ENCODE results near the gene PRKCH.

Gene PRKCH

GRCh38 chr14:61321385-61322010, at the start of gene PRKCH:
Gene PRKCH, plus strand, starts transcription at chr14:61321579. Its CDS starts 523 bp downstream, at chr14:61322102.
- peak; percentile 32 for DNase-seq (ENCODE audit: low read depth)

- no peak for DNase-seq (ENCODE audit: low read depth)
Measured at GRCh38 chr14:61277232-61277631, 44.1 kb upstream of the PRKCH start.

- DNase-seq (ENCODE audit: low read depth) = no peak
Measured at GRCh38 chr14:61277784-61278183, 43.6 kb upstream of the PRKCH start.

GRCh38 chr14:61279082-61279481, 42.3 kb upstream of the PRKCH start:
- DNase-seq (ENCODE audit: low read depth) = no peak

- no peak for DNase-seq (ENCODE audit: low read depth)
Measured at GRCh38 chr14:61280092-61280525, 41.3 kb upstream of the PRKCH start.

GRCh38 chr14:61280526-61281185, 40.7 kb upstream of the PRKCH start:
- DNase-seq (ENCODE audit: low read depth) = no peak

- no peak for DNase-seq (ENCODE audit: low read depth)
Measured at GRCh38 chr14:61281186-61281947, 40.0 kb upstream of the PRKCH start, which contains the start of gene TMEM30B. Gene TMEM30B, minus strand, starts transcription at chr14:61281338. Its CDS starts 191 bp downstream, at chr14:61281147.

- DNase-seq (ENCODE audit: low read depth) = no peak
Measured at GRCh38 chr14:61281948-61282275, 39.5 kb upstream of the PRKCH start.

GRCh38 chr14:61282746-61283145, 38.6 kb upstream of the PRKCH start:
- no peak for DNase-seq (ENCODE audit: low read depth)

- DNase-seq (ENCODE audit: low read depth) = no peak
Measured at GRCh38 chr14:61284001-61284400, 37.4 kb upstream of the PRKCH start.

- DNase-seq (ENCODE audit: low read depth) = no peak
Measured at GRCh38 chr14:61285364-61285763, 36.0 kb upstream of the PRKCH start.

- DNase-seq (ENCODE audit: low read depth) = no peak
Measured at GRCh38 chr14:61287196-61287595, 34.2 kb upstream of the PRKCH start.

- no peak for DNase-seq (ENCODE audit: low read depth)
Measured at GRCh38 chr14:61288228-61288627, 33.2 kb upstream of the PRKCH start.

GRCh38 chr14:61288720-61289119, 32.7 kb upstream of the PRKCH start:
- DNase-seq (ENCODE audit: low read depth) = no peak

GRCh38 chr14:61290701-61291100, 30.7 kb upstream of the PRKCH start:
- DNase-seq (ENCODE audit: low read depth) = no peak

GRCh38 chr14:61296151-61296550, 25.2 kb upstream of the PRKCH start:
- no peak for DNase-seq (ENCODE audit: low read depth)

GRCh38 chr14:61296719-61297502, 24.5 kb upstream of the PRKCH start:
- DNase-seq (ENCODE audit: low read depth) = peak; percentile 34

GRCh38 chr14:61297581-61297980, 23.8 kb upstream of the PRKCH start:
- DNase-seq (ENCODE audit: low read depth) = no peak

GRCh38 chr14:61298824-61299223, 22.6 kb upstream of the PRKCH start:
- DNase-seq (ENCODE audit: low read depth) = no peak

GRCh38 chr14:61300209-61300608, 21.2 kb upstream of the PRKCH start:
- no peak for DNase-seq (ENCODE audit: low read depth)

- DNase-seq (ENCODE audit: low read depth) = no peak
Measured at GRCh38 chr14:61300754-61301153, 20.6 kb upstream of the PRKCH start.

- DNase-seq (ENCODE audit: low read depth) = no peak
Measured at GRCh38 chr14:61304688-61305087, 16.7 kb upstream of the PRKCH start.
